Measurements from ENCODE around the gene MYO1B. TPM values are rescaled to one million over a fixed set of nuclear protein-coding genes. Genes with fewer than 3 reads are reported as not detected.

MYO1B gene
- total and polyA plus RNA-seq, 2 of the 4 experiments (the other 2 are of a cell fraction): 57.2 to 116 TPM

DNA sequence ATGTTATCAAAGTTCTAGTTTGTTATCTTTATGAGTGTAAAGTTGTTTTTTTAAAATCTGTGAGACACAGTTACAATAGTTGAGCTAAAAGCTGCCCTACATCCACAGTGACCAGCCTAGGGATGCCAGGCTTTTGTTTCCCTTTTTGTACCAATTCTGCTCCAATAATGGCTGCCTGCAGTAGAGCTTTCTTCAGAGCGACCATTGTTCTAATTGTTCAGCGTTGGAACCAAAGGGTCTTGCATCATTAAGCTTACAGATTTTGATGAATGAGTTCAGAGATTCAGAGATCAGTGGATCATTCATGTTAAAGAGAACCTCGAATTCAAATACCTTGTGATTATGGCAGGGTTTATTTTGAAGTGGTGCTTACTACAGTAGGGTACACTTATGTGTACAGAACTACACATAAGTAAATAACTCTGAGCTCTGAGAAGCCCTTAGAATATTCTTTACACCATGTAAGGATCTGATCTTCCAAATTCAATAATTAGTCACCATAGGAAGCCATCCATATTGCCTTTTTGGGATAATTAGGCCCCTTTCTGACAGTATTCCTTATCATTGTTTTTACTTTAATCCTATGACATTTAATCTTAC is 157.9 kb downstream of the MYO1B start:
- Histone ChIP-seq H2AFZ (replicated peaks; ENCODE audit: low read length, poor library complexity) (no peak overlapping the region), H2BK20ac (ENCODE audit: low read depth, low read length) (peak overlapping the region; percentile 2; the same call in 1 of the 2 replicates), H3K56ac (ENCODE audit: extremely low read depth, insufficient read depth, low read length) (no peak overlapping the region), H3K4me2 (ENCODE audit: low read depth, low read length) (no peak overlapping the region), H4K91ac (ENCODE audit: insufficient read depth, low read depth, low read length) (peak overlapping the region; percentile 54), H2AK5ac (ENCODE audit: low read depth, low read length) (peak overlapping the region; percentile 67), H2BK5ac (ENCODE audit: low read depth, low read length, poor library complexity, severe bottlenecking) (peak overlapping the region; percentile 41), H3K14ac (replicated peaks; ENCODE audit: low read depth, low read length) (peak overlapping the region; percentile 5), H4K5ac (ENCODE audit: low read depth, low read length) (0 out of 2 replicates have a peak overlapping the region, but pooled peaks have one; percentile 30), H3K23ac (ENCODE audit: low read depth, low read length) (0 out of 2 replicates have a peak overlapping the region, but pooled peaks have one; percentile 1), H3K4me3 (ENCODE audit: insufficient read depth, low read depth, low read length) (no peak overlapping the region), H2BK120ac (ENCODE audit: low read depth, low read length) (peak overlapping the region; percentile 21; the same call in 1 of the 2 replicates), H3K27ac (ENCODE audit: insufficient read depth, low read length) (peak overlapping the region; percentile 95), H3K4ac (ENCODE audit: low read depth, low read length) (peak overlapping the region; percentile 23; the same call in 1 of the 2 replicates), H2AK9ac (replicated peaks; ENCODE audit: low read depth, low read length, poor library complexity) (no peak overlapping the region), H3K27me3 (ENCODE audit: control insufficient read depth, insufficient read depth, low read length) (no peaks in the 10 kb centered on the region), H3K4me1 (ENCODE audit: control insufficient read depth, insufficient read depth, low read length) (peaks cover 27% of the 10 kb centered on the region), H3K79me1 (ENCODE audit: low read depth in 1 of 2, low read length in 2 of 2) (peaks cover 4 to 33% of the 10 kb centered on the region in 2 experiments; a peak in 3 of 4 replicates), H3K18ac (ENCODE audit: low read depth, low read length) (peak overlapping the region; percentile 34), H3K9ac (ENCODE audit: low read depth, low read length) (peak overlapping the region; percentile 18; the same call in 1 of the 2 replicates), H3K9me1 (ENCODE audit: insufficient read depth, low read length) (peaks cover 12% of the 10 kb centered on the region), H4K20me1 (ENCODE audit: insufficient read depth, low read length) (no peaks in the 10 kb centered on the region), H2BK15ac (ENCODE audit: low read depth, low read length) (peak overlapping the region; percentile 7; the same call in 1 of the 3 replicates), H4K8ac (ENCODE audit: low read depth in 2 of 2, low read length in 2 of 2) (peak overlapping the region in 1 of 2 experiments; percentile 69; a peak in 2 of 4 replicates), H3K9me3 (ENCODE audit: control insufficient read depth, insufficient read depth, low read length) (no peaks in the 10 kb centered on the region), H3K36me3 (ENCODE audit: control insufficient read depth, insufficient read depth, low read length) (peaks cover 38% of the 10 kb centered on the region)
- no TSS peak for BruUV-seq (replicated peaks)
- ChIA-PET CTCF (no interaction called here), POLR2A (ENCODE audit: unreplicated experiment) (no interaction called here)
- dilution Hi-C loops (cut with HindIII; ENCODE audit: low sequenced_read_pairs, unreplicated experiment): no loop called here
- intact Hi-C loops (cut with micrococcal nuclease): loop anchor here (5.0 kb wide), 1 partner anchor 106 kb away; no protein-coding TSS in a partner anchor
- ATAC-seq (ENCODE audit: low read depth): no peak
- in situ Hi-C loops (cut with MboI; ENCODE audit: low sequenced_read_pairs): no loop called here
- no CpG with 5 or more reads among the region's 3 CpGs for WGBS, 2 experiments (ENCODE audit: extremely low coverage in 2 of 2, insufficient read length in 1 of 2)
- no peak for DNase-seq
- TF ChIP-seq, protein P1, sequence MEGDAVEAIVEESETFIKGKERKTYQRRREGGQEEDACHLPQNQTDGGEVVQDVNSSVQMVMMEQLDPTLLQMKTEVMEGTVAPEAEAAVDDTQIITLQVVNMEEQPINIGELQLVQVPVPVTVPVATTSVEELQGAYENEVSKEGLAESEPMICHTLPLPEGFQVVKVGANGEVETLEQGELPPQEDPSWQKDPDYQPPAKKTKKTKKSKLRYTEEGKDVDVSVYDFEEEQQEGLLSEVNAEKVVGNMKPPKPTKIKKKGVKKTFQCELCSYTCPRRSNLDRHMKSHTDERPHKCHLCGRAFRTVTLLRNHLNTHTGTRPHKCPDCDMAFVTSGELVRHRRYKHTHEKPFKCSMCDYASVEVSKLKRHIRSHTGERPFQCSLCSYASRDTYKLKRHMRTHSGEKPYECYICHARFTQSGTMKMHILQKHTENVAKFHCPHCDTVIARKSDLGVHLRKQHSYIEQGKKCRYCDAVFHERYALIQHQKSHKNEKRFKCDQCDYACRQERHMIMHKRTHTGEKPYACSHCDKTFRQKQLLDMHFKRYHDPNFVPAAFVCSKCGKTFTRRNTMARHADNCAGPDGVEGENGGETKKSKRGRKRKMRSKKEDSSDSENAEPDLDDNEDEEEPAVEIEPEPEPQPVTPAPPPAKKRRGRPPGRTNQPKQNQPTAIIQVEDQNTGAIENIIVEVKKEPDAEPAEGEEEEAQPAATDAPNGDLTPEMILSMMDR (conservative IDR thresholded peaks at IDR 0.05; ENCODE audit: low read depth, low read length): no peak
- TF ChIP-seq MAFK (IDR thresholded peaks at IDR 0.05; ENCODE audit: low read depth, low read length) (no peak), MXI1 (IDR thresholded peaks at IDR 0.05; ENCODE audit: borderline replicate concordance, low read depth, low read length) (no peak), NFE2L2 (IDR thresholded peaks at IDR 0.05; ENCODE audit: low read depth, low read length) (no peak), FOS (IDR thresholded peaks at IDR 0.05; ENCODE audit: low read depth, low read length) (no peak), CHD1 (IDR thresholded peaks at IDR 0.05; ENCODE audit: low read depth, low read length) (no peak), CEBPB (IDR thresholded peaks at IDR 0.05; ENCODE audit: low read depth, low read length) (no peak), SMC3 (IDR thresholded peaks at IDR 0.05; ENCODE audit: low read depth, low read length) (no peak), RAD21 (IDR thresholded peaks at IDR 0.05; ENCODE audit: low read length) (no peak), MAZ (IDR thresholded peaks at IDR 0.05; ENCODE audit: borderline replicate concordance, low read depth, low read length) (no peak), RCOR1 (IDR thresholded peaks at IDR 0.05; ENCODE audit: insufficient replicate concordance, low read length) (no peak), RFX5 (IDR thresholded peaks at IDR 0.05; ENCODE audit: low read depth, low read length) (no peak), BHLHE40 (IDR thresholded peaks at IDR 0.05; ENCODE audit: low read depth, low read length) (no peak)
- TF ChIP-seq, protein P2, sequence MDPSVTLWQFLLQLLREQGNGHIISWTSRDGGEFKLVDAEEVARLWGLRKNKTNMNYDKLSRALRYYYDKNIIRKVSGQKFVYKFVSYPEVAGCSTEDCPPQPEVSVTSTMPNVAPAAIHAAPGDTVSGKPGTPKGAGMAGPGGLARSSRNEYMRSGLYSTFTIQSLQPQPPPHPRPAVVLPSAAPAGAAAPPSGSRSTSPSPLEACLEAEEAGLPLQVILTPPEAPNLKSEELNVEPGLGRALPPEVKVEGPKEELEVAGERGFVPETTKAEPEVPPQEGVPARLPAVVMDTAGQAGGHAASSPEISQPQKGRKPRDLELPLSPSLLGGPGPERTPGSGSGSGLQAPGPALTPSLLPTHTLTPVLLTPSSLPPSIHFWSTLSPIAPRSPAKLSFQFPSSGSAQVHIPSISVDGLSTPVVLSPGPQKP (IDR thresholded peaks at IDR 0.05; ENCODE audit: borderline replicate concordance, low read depth, low read length): no peak
- TF ChIP-seq, protein P3, sequence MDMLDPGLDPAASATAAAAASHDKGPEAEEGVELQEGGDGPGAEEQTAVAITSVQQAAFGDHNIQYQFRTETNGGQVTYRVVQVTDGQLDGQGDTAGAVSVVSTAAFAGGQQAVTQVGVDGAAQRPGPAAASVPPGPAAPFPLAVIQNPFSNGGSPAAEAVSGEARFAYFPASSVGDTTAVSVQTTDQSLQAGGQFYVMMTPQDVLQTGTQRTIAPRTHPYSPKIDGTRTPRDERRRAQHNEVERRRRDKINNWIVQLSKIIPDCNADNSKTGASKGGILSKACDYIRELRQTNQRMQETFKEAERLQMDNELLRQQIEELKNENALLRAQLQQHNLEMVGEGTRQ (IDR thresholded peaks at IDR 0.05; ENCODE audit: low read depth, low read length): no peak

All from IMR-90 (cell line).